Activated naive CD4-positive, alpha-beta T cell treated with anti-CD3 and anti-CD28 coated beads, Interleukin-2, amount 50 U/mL, for 72 hours (primary cell): ENCODE data around the gene HUNK. TPM values are rescaled to one million over a fixed set of nuclear protein-coding genes. Genes with fewer than 3 reads are reported as not detected.
"Not testable (repeated sequence)": the region's sequence is repeated elsewhere in the genome, so short reads cannot be mapped to it uniquely, and the experiment has no call there.

ENCODE experiments used
- ATAC-seq, 2 donors: fragments of 150-1000 bp; cut with Tn5 transposase; 2 replicates each; pipeline ENCODE4 v1.10.0; 2021; ENCODE audit warnings: mild to moderate bottlenecking in 2 of 2, moderate library complexity in 2 of 2
- DNase-seq, 2 donors: peaks; one replicate each; pipeline ENCODE4 v3.0.0; 2021 to 2022; ENCODE audit warnings: low spot score in 2 of 2
- H3K27ac Mint-ChIP-seq, 2 donors: one replicate each; pipeline ENCODE4 v1.8.0; 2022; ENCODE audit warnings: mild to moderate bottlenecking in 2 of 2, mixed read lengths in 2 of 2
- H3K36me3 Mint-ChIP-seq, 2 donors: one replicate each; pipeline ENCODE4 v1.8.0; 2022; ENCODE audit warnings: mixed read lengths in 2 of 2
- H3K9me3 Mint-ChIP-seq, 2 donors: one replicate each; pipeline ENCODE4 v1.8.0; 2022; ENCODE audit warnings: mixed read lengths in 2 of 2
- total RNA-seq, 2 donors: library from RNA; stranded (reverse); gene quantifications; one replicate each; pipeline ENCODE4 v1.2.3, GENCODE V29; 2022

Gene HUNK
- total RNA-seq, 2 donors from 2014 or later = 0.23 TPM; not detected in 1

DNA sequence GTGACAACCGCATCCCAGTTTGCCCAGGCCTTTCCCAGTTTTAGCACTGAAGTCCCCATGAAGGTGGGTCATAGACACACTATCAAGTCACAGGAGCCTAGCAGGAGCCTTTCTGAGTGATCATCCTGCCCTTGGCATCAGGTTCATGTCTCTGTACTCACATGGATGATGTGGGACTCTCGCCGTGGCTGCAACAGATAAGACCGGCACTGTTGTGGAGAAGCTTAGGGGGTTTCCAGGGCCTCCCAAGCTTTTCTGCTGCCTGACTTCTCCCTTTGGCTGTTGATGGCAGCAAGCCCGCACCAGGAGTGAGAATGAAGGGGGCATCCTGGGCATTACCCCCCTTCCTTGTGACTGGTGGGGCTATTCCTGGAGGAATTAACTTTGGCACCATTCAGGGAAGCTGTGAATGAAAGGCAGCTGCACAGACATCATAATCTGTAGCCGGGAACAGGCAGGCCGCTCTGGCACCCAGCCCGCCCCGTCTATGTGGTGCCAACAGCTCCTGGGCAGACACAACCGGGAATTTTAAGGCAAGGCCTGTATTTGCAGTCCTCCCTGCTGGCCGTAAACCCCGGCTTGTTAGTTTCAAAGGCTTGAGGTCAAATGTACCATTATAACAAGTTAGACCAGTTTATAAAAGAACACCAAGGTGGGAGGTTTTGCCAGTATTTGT lies 148.6 kb downstream of the HUNK start:
- H3K27ac Mint-ChIP-seq = no peak overlapping the region
- DNase-seq (no peak), ATAC-seq (no peak)
- H3K9me3 Mint-ChIP-seq = no peaks in the 10 kb centered on the region
- no peaks in the 10 kb centered on the region for H3K36me3 Mint-ChIP-seq

DNA sequence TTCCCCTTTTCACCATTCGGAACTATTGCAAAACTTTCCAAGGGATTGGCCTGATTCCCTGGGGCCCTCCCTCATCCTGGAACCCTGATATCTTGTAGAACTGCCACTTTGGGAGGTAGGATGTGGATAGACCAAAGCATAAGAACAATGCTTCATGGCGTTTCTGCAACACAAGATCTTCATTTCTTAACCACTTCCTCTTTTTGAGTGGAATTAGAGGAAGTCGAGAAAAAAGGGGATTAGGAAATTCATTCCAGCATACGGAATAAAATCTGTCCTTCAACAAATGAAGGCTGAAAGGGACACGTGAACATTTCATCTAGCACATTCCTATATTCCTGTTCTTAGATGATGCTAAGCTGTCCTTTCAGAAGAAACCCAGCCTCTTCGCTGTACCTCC lies 149.3 kb downstream of the HUNK start:
- ATAC-seq (no peak), DNase-seq (no peak)
- H3K27ac Mint-ChIP-seq = no peak overlapping the region
- no peaks in the 10 kb centered on the region for H3K36me3 Mint-ChIP-seq
- no peaks in the 10 kb centered on the region for H3K9me3 Mint-ChIP-seq

DNA sequence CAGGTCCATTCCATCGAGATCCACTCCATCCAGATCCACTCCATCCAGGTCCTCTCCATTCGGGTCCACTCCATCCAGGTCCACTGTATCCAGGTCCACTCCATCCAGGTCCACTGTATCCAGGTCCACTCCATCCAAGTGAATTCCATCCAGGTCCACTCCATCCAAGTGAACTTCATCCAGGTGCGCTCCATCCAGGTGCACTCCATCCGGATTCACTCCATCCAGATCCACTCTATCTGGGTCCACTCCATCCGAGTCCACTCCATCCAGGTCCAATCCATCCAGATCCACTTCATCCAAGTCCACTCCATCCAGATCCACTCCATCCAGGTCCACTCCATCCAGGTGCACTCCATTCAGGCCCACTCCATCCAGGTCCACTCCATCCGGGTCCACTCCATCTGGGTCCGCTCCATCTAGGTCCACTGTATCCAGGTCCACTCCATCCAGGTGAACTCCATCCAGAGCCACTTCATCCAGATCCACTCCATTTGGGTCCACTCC lies 157.4 kb downstream of the HUNK start:
- H3K36me3 Mint-ChIP-seq = peaks cover 0 to 4% of the 10 kb centered on the region in 2 donors
- no peak overlapping the region for H3K27ac Mint-ChIP-seq
- no peak for ATAC-seq

DNA sequence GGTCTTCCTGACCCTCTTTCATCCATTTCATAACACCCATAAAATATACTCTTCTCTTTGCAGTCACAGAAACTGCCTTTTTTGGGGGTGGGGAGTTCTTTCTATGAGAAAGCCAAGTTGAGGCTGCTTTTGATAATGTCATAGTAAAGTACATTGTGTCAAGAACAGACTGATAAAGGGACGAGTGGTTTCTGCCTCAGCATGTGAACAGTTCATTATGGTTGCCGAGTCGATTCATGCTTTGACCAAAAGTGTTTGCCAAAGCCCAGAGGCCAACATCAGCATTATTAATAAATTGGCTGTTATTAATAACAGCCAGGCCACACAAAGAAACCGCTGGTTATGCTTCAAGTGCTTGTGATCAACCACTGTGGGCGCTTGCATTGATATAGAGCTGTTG lies 162.0 kb downstream of the HUNK start:
- Mint-ChIP-seq H3K36me3 (peaks cover 0 to 4% of the 10 kb centered on the region in 2 donors), H3K27ac (no peak overlapping the region), H3K9me3 (peaks cover 5 to 6% of the 10 kb centered on the region in 2 donors)
- DNase-seq (no peak), ATAC-seq (no peak)

More for the DNA sequence above, 157.4 kb downstream of the HUNK start:
- no peak for DNase-seq
- peaks cover 5 to 6% of the 10 kb centered on the region in 2 donors for H3K9me3 Mint-ChIP-seq

DNA sequence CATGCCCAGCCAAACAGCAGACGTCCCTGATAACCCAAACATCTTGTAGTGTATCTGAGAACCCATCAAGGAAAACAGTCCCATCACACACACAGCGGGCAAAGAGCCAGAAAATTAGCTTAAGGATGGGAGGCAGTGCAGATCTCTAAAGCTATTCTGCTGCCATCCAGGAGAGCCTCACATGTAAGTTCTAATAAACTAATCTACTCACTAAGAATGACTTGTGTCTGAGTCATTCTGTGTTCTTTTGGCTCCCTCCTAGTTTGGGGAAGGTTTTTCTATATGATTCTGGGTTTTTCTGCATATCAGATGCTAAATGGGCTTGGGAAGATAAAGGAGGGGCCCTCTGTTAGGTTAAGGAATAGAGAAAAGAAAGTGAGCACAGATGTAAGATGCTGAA lies 162.8 kb downstream of the HUNK start:
- ATAC-seq (no peak), DNase-seq (no peak)
- Mint-ChIP-seq H3K9me3 (no peaks in the 10 kb centered on the region), H3K27ac (peak overlapping the region in 1 of 2 donors; percentile 61), H3K36me3 (no peaks in the 10 kb centered on the region)

DNA sequence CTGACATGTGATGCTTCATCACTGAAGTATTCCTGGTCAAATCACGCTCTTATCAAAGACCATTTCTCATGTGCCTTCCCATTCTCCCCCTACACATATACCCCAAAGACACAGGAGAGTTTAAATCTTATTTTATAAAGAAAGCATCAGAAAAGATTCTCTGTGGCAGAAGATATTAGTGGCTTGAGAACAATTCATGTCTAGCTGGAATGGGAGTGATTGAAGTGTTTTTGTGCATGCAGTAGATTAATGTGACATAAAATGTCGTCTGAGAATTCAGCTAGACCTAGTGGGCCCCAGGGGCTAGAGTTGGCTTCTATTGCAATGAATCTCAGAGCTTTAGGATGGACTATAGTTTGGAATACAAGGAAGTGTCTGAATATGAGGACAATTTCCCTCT lies 163.9 kb downstream of the HUNK start:
- DNase-seq = no peak
- no peak for ATAC-seq
- Mint-ChIP-seq H3K36me3 (peaks cover 0 to 6% of the 10 kb centered on the region in 2 donors), H3K27ac (no peak overlapping the region), H3K9me3 (peaks cover 5 to 6% of the 10 kb centered on the region in 2 donors)

DNA sequence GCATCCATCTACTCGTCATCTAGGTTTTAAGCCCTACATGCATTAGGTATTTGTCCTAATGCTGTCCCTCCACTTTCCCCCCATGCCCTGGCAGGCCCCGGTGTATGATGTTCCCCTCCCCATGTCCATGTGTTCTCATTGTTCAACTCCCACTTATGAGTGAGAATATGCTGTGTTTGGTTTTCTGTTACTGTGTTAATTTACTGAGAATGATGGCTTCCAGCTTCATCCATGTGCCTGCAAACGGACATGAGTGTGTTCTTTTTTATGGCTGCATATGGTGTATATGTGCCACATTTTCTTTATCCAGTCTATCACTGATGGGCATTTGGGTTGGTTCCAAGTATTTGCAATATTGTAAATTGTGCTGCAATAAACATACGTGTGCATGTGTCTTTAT lies 165.9 kb downstream of the HUNK start:
- not testable (repeated sequence) for DNase-seq, H3K27ac Mint-ChIP-seq, ATAC-seq
- Mint-ChIP-seq H3K9me3 (peaks cover 15 to 16% of the 10 kb centered on the region in 2 donors), H3K36me3 (peaks cover 0 to 12% of the 10 kb centered on the region in 2 donors)

DNA sequence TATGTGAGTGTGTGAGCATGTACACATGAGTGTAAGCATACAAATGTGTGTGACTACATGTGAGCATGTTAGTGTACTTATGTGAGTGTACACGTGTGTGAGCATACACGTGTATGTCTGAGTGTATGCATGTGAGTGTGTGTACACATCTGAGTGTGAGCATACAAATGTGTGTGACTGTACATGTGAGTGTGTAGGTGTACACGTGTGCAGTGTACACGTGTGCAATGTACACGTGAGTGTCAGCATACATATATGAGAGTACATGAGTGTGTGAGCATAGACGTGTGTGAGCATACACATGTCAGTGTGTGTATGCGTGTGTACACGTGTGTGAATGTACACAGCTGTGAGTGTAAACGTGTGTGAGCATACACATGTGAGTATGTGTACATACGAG lies 170.6 kb downstream of the HUNK start:
- peaks cover 15 to 17% of the 10 kb centered on the region in 2 donors for H3K9me3 Mint-ChIP-seq
- no peak overlapping the region for H3K27ac Mint-ChIP-seq
- no peak for DNase-seq
- no peak for ATAC-seq
- H3K36me3 Mint-ChIP-seq = peaks cover 0 to 12% of the 10 kb centered on the region in 2 donors

DNA sequence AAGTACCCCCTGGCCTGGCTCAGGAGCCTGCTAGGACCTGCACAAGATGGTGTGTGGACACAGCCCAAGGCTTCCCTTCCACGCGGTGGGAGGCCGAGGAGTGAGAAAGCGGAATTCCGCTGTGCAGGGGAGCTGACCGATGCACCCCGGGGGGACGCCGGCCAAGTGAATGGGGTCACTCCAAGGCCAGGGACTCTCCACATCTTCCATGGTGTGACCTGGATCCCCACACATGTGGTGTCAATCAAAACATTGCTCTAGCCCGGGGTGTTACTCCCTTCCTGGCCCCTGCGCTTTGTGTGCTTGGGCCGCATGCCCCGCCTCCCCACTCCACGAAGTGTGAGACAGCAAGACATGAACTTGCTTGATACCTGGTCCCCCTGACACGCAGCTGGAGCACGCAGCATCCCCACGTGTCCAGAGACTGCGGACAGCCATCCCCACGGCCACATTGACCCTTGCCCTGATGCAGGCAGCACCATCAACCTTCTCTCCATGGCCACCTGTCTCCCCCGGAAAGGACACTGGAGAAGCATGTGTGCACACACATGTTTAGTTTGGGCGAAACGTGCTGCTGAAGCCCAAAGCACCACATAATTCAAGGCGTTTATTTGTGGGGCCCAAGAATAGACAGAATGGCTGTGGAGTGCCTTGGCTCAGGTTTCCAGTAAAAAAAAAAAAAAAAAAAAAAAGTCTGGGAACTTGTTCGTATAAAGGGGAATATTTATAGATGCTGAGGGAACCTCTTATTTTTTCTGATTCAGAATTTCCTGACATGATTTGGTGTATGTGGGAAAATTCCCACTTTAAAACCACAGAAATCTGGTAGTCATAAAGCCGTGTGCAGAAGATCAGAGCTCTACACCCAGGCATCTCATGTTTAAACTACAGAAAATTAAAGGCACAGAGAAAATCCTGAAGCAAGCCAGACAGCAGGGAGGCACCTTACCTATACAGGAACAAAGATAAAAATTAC lies 171.7 kb downstream of the HUNK start:
- peaks cover 0 to 12% of the 10 kb centered on the region in 2 donors for H3K36me3 Mint-ChIP-seq
- DNase-seq (no peak), ATAC-seq (no peak)
- H3K9me3 Mint-ChIP-seq = peaks cover 15 to 17% of the 10 kb centered on the region in 2 donors
- no peak overlapping the region for H3K27ac Mint-ChIP-seq

DNA sequence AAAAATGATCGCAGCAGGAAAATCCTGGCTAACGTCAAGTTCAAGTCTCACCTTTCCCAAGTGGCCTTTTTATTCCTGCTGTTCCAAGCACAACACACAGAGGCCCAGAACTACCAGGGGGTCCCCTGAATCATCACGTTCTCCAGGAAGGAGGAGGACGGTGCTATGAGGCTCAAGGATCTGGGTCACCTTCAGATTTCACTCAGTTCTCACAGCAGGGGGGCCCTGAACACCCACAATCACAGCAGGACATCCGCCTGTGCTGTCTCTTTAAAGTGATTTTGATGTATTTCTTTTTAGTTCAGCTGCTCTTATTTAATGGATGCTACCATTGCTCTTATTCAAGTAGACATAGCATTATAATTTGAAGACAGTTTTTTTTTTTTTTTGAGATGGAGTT lies 173.4 kb downstream of the HUNK start:
- Mint-ChIP-seq H3K36me3 (peaks cover 0 to 7% of the 10 kb centered on the region in 2 donors), H3K27ac (no peak overlapping the region), H3K9me3 (peaks cover 11 to 12% of the 10 kb centered on the region in 2 donors)
- DNase-seq (no peak), ATAC-seq (no peak)

DNA sequence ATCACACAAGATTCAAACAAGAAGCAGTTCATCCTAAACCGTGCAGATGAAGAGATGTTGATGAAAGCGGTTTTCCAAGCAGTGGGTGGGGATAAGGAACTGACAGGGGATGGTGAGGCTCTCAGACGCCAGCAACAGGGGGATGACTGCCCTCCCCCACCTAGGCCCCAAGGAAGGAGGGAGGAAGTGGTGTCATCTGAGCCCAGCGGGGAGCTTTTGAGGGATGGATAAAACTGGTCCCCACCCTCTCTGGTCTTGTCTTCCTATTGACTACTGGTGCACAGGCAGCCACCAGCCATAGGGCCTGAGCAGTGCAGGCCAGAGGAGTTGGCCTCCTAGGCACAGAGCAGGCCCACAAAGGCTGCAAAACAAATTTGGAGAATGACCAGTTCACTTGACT lies 175.5 kb downstream of the HUNK start:
- Mint-ChIP-seq H3K9me3 (peaks cover 12 to 17% of the 10 kb centered on the region in 2 donors), H3K36me3 (peaks cover 0 to 17% of the 10 kb centered on the region in 2 donors), H3K27ac (no peak overlapping the region)
- DNase-seq (no peak), ATAC-seq (no peak)

Other genes with a start within 250 kb of the HUNK start
- 100 to 1,000 TPM; 193 to 270 TPM for gene SOD1, start 213.3 kb upstream of the HUNK start, total RNA-seq
- 10 to 100 TPM; 41.9 to 43.9 TPM for gene SCAF4, start 140.9 kb upstream of the HUNK start, total RNA-seq